Smooth muscle cell (in vitro differentiated cells): Measurements from ENCODE around the gene HOXA9. TPM values are rescaled to one million over a fixed set of nuclear protein-coding genes. Genes with fewer than 3 reads are reported as not detected.

ENCODE experiments used
- DNase-seq: peaks from one replicate; lab custom pipeline; 2025; ENCODE audit not compliant: unreplicated experiment; lab: John Stamatoyannopoulos, UW
- H2AFZ ChIP-seq: fragments of 200-600 bp; sonication (generic); 2 replicates; pipeline ENCODE4 v1.6.0; 2016; ENCODE audit warnings: antibody characterized with exemption, low read depth, mild to moderate bottlenecking
- H3F3A ChIP-seq: fragments of 200-600 bp; sonication (generic); 2 replicates; pipeline ENCODE4 v1.6.0; 2017; ENCODE audit warnings: antibody characterized with exemption, low read depth
- H3K27ac ChIP-seq: fragments of 200-600 bp; sonication (generic); 2 replicates; pipeline ENCODE4 v1.5.1; 2016; ENCODE audit warnings: low read depth, mild to moderate bottlenecking
- H3K27me3 ChIP-seq: fragments of 200-600 bp; sonication (generic); 2 replicates; pipeline ENCODE4 v1.6.1; 2016; ENCODE audit warnings: low read depth, mild to moderate bottlenecking
- H3K36me3 ChIP-seq: fragments of 200-600 bp; sonication (generic); 2 replicates; pipeline ENCODE4 v1.5.1; 2016; ENCODE audit warnings: low read depth
- H3K4me1 ChIP-seq: fragments of 200-600 bp; sonication (generic); 2 replicates; pipeline ENCODE4 v1.5.1; 2016; ENCODE audit warnings: low read depth
- H3K4me2 ChIP-seq: fragments of 200-600 bp; sonication (generic); 2 replicates; pipeline ENCODE4 v1.6.0; 2016; ENCODE audit warnings: mild to moderate bottlenecking
- H3K4me3 ChIP-seq: fragments of 200-600 bp; sonication (generic); 2 replicates; pipeline ENCODE4 v1.5.1; 2016; ENCODE audit warnings: mild to moderate bottlenecking
- H3K79me2 ChIP-seq: fragments of 200-600 bp; sonication (generic); 2 replicates; pipeline ENCODE4 v1.6.0; 2016; ENCODE audit warnings: low read depth, mild to moderate bottlenecking
- H3K9ac ChIP-seq: fragments of 200-600 bp; sonication (generic); 2 replicates; pipeline ENCODE4 v1.6.0; 2016; ENCODE audit warnings: low read depth
- H3K9me3 ChIP-seq: fragments of 200-600 bp; sonication (generic); replicated peaks from 2 replicates; pipeline ENCODE4 v1.5.1; 2016; ENCODE audit warnings: low read depth
- H4K20me1 ChIP-seq: fragments of 200-600 bp; sonication (generic); 2 replicates; pipeline ENCODE4 v1.6.0; 2016; ENCODE audit warnings: low read depth
- WGBS: methylation state at CpG from one replicate; pipeline ENCODE4 v1.1.7; 2016; ENCODE audit warnings: low lambda C conversion rate; 5-methylcytosine and 5-hydroxymethylcytosine counted together
- polyA plus RNA-seq: library from polyadenylated mRNA; unstranded; fragments of >200 nt; fragmentation: Nextera tagmentation; extraction: Ambion mirVana; gene quantifications from 2 replicates; pipeline ENCODE4 v1.2.1, GENCODE V29; 2016
- total RNA-seq: library from RNA; depleted of rRNA; stranded (reverse); fragments of >200 nt; gene quantifications from 2 replicates; pipeline ENCODE4 v1.2.3, GENCODE V29; 2014
- TF ChIP-seq, protein P1 (sequence below): fragments of 200-600 bp; sonication (generic); IDR thresholded peaks from 2 replicates; pipeline ENCODE4 v1.5.1; 2017; ENCODE audit warnings: borderline replicate concordance, mild to moderate bottlenecking, antibody characterized with exemption; ENCODE audit not compliant: insufficient read depth, poor library complexity, severe bottlenecking

The HOXA9 gene
- total and polyA plus RNA-seq, 2 experiments from 2014 or later: 12.6 to 35.8 TPM

DNA sequence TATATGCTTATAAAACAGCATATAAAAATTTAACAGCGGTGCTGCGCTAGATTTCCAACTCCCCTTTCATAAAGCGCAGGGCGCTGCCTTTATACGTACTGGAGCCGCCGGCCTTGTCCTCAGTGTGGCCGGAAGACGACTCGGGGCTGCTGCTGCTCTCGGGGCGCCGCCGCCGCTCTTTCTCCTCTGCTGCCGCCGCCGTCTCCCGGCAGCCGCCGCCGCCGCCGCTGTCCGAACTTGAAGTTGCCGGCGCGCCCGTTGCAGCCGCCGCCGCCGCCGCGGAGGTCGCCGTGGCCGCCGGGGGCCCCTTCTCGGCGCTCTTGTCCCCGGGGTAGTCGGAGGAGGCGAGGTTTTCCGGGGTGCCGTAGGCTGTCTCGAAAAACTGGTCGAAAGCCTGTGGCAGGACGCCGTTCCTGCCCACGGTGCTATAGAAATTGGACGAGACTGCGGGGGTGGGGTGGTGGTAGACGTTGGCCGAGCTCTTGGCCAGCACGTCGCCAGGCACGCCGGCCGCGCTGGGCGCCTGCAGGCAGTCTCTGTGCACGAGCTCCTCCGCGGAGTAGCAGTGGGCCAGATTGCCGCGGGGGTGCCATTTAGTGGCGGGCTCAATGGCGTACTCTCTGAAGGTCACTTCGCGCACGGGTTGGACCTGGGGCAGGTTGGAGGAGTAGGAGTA, 19.1 kb upstream of the HOXA9 start:
- Histone ChIP-seq H3K4me3 (peak overlapping the region; percentile 60), H3F3A (peaks cover 9% of the 10 kb centered on the region), H3K4me1 (peaks cover 12% of the 10 kb centered on the region), H3K79me2 (peaks cover 80% of the 10 kb centered on the region), H3K9ac (peak overlapping the region; percentile 69), H3K4me2 (peak overlapping the region; percentile 89), H3K27me3 (no peaks in the 10 kb centered on the region), H2AFZ (peak overlapping the region; percentile 0), H4K20me1 (peaks cover 6% of the 10 kb centered on the region), H3K27ac (peak overlapping the region; percentile 69), H3K9me3 (no peaks in the 10 kb centered on the region), H3K36me3 (no peaks in the 10 kb centered on the region)
- TF ChIP-seq, protein P1, sequence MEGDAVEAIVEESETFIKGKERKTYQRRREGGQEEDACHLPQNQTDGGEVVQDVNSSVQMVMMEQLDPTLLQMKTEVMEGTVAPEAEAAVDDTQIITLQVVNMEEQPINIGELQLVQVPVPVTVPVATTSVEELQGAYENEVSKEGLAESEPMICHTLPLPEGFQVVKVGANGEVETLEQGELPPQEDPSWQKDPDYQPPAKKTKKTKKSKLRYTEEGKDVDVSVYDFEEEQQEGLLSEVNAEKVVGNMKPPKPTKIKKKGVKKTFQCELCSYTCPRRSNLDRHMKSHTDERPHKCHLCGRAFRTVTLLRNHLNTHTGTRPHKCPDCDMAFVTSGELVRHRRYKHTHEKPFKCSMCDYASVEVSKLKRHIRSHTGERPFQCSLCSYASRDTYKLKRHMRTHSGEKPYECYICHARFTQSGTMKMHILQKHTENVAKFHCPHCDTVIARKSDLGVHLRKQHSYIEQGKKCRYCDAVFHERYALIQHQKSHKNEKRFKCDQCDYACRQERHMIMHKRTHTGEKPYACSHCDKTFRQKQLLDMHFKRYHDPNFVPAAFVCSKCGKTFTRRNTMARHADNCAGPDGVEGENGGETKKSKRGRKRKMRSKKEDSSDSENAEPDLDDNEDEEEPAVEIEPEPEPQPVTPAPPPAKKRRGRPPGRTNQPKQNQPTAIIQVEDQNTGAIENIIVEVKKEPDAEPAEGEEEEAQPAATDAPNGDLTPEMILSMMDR: no peak
- under 1% methylated on average over 72 of the region's 72 CpGs for WGBS
- DNase-seq: no peak

GRCh38 chr7:27183682-27184336, 18.5 kb upstream of the HOXA9 start:
- peaks cover 12% of the 10 kb centered on the region for H3K4me1 ChIP-seq
- H3F3A ChIP-seq: peaks cover 9% of the 10 kb centered on the region
- peaks cover 80% of the 10 kb centered on the region for H3K79me2 ChIP-seq
- H3K9ac ChIP-seq: peak overlapping the region; percentile 69
- peak overlapping the region; percentile 69 for H3K27ac ChIP-seq
- peak overlapping the region; percentile 0 for H2AFZ ChIP-seq
- no peaks in the 10 kb centered on the region for H3K27me3 ChIP-seq
- no peak for DNase-seq
- H3K9me3 ChIP-seq: no peaks in the 10 kb centered on the region
- no peaks in the 10 kb centered on the region for H3K36me3 ChIP-seq
- peak overlapping the region; percentile 89 for H3K4me2 ChIP-seq
- WGBS: under 1% methylated on average over 30 of the region's 30 CpGs
- TF ChIP-seq, protein P1: no peak
- peaks cover 6% of the 10 kb centered on the region for H4K20me1 ChIP-seq
- peak overlapping the region; percentile 60 for H3K4me3 ChIP-seq

DNA sequence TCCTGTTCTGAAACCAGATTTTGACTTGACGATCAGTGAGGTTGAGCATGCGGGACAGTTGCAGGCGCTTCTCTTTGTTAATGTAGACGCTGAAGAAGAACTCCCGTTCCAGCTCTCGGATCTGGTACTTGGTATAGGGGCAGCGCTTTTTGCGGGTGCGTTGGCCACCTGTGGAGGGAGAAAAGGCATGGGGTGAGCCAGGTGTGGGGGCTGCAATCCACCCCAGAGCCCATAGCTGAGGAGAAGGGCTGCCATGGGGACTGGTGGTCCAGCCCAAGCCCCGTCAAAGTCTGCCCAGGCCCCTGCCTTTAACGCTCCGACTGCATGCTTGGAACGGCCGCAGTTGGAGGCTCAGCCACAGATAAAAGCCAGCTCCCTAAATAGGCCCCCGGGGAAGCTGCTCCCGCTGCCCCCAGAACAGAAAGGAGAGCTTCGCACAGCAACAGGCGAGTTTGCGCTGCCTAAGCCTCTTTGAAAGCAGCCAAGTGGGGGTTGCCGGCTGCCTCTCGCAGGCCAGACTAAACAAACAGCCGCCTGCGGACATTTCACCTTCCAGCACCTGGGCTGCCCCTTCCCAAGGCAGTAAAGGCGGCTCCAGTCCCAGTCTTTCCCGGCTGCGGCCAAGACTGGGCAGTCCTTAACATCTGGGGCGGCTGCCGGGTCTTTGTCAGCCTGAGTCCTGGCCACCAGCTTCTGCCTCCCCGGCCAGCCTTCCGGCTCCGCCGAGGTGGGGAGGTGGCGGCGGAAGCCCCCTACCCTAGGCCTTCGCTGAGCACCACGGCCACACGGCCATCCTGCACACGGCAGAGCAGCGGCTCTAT, 17.7 kb upstream of the HOXA9 start:
- H4K20me1 ChIP-seq: peaks cover 10% of the 10 kb centered on the region
- H3K27me3 ChIP-seq: no peaks in the 10 kb centered on the region
- H3K4me1 ChIP-seq: peaks cover 12% of the 10 kb centered on the region
- no peak overlapping the region for H2AFZ ChIP-seq
- H3K27ac ChIP-seq: peak overlapping the region; percentile 69
- no peaks in the 10 kb centered on the region for H3K9me3 ChIP-seq
- peak overlapping the region; percentile 89 for H3K4me2 ChIP-seq
- peak overlapping the region; percentile 60 for H3K4me3 ChIP-seq
- TF ChIP-seq, protein P1: no peak
- no peak for DNase-seq
- H3K36me3 ChIP-seq: no peaks in the 10 kb centered on the region
- H3K79me2 ChIP-seq: peaks cover 80% of the 10 kb centered on the region
- WGBS: 4% methylated on average over 39 of the region's 39 CpGs
- H3F3A ChIP-seq: peaks cover 9% of the 10 kb centered on the region
- H3K9ac ChIP-seq: peak overlapping the region; percentile 69
